GM21717 (cell line): ENCODE data around the gene RPS25.
"Not testable (repeated sequence)": the region's sequence is repeated elsewhere in the genome, so short reads cannot be mapped to it uniquely, and the experiment has no call there.

ENCODE experiments used
- ATAC-seq: cut with Tn5 transposase; IDR thresholded peaks from one replicate; pipeline ENCODE4 v1.9.1; 2021; ENCODE audit warnings: mild to moderate bottlenecking, moderate library complexity; ENCODE audit not compliant: unreplicated experiment

Gene RPS25

DNA sequence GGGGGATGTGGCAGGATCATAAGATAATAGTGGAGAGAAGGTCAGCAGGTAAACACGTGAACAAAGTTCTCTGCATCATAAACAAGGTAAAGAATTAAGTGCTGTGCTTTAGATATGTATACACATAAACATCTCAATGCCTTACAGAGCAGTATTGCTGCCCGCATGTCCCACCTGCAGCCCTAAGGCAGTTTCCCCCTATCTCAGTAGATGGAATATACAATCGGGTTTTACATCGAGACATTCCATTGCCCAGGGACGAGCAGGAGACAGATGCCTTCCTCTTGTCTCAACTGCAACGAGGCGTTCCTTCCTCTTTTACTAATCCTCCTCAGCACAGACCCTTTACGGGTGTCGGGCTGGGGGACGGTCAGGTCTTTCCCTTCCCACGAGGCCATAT, 21.3 kb upstream of the RPS25 start:
- not testable (repeated sequence) for ATAC-seq

DNA sequence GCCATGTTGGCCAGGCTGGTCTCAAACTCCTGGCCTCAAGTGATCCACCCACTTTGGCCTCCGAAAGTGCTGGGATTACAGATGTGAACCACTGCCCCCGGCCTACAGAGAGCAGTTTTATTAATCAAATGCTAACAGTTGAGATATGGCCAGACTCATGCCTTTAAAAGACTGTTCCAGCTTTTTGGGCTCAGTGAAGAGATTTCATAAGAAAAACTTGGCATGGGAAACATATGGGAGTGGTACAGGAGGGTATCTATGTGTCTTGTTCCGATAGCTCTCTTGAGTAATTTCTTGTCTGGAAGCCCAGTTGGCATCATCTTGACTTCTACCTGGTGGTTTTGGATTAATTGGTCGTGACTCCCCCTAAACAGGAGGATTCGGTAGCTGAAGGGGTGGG, 20.7 kb upstream of the RPS25 start:
- ATAC-seq: no peak

DNA sequence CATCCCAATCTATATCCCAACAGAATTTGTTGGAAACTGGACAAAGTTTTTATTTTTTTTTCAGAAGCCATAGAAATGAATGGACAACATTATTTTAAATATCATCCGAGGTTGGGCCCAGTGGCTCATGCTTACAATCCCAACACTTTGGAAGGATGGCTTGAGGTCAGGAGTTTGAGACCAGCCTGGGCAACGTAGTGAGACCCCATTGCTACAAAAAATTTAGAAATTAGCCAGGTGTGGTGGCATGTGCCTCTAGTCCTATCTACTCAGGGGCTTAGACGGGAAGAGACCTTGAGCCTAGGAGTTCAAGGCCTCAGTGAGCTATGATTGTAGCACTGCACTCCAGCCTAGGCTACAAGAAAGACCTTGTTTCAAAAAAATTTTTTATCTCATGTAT, 16.7 kb upstream of the RPS25 start:
- ATAC-seq: no peak

DNA sequence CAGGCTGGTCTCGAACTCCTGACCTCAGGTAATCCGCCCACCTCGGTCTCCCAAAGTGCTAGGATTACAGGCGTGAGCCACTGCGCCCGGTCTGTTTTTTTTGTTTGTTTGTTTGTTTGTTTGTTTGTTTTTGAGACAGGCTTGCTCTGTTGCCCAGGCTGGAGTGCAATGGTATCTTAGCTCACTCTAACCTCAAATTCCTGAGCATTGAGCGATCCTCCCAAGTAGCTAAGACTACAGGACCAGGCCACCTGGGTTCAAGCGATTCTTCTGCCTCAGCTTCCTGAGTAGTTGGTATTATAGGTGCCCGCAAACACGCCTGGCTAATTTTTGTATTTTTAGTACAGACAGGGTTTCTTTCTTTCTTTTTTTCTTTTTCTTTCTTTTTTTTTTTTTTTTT, 15.3 kb upstream of the RPS25 start:
- not testable (repeated sequence) for ATAC-seq

DNA sequence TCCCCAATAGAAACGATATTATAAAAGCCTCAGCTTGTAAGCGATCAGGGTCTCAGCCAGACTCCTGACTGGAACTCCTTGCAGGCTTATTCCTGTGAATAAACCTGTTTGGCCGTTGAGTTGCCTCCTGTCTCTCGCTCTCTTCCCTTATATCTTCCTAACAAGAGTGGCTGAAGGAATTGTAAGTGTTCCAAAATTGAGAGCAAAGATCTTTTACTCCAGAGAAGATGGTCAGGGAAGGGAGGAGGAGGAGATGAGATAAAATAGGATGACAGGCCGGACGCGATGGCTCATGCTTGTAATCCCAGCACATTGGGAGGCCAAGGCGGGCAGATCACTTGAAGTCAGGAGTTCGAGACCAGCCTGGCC, 13.8 kb upstream of the RPS25 start:
- ATAC-seq: no peak

DNA sequence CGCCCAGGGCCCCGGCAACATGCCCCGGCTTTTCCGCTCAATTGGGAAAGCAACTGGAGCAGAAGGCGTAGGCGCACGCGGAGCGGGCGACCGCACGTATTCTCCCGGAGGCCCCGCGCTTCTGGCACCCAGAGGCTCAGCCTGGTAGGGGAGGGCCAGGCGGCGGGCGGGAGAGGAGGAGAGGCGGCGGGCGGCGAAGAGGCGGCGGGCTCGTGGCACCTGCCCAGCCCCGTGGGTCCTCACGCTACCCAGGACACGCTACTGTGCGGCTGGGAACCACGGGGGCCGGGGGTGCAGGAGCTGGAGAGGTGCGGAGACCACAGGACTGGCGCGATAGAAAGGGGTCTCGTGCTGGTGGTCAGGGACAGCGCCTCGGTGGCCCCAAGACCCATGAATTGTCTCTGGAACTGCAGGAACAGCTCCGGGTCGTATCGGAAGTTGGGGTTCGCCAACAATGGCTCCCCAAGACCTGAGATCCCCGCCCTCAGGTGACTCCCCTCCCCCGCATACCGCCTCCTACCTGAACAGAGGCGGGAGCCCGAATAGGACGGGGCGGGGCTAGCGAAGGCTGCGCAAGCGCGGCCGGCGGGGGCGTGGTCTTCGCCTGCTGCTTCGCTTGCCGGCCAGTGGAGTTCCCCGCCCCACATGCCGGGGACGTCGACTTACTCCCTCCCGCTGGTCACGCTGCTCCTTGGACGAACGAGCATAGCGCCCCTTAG, 12.3 kb upstream of the RPS25 start, which contains the start of gene SLC37A4:
Gene SLC37A4, minus strand, starts transcription at position 549 of the 719 bp plus-strand sequence.
- ATAC-seq: peak; percentile 84

DNA sequence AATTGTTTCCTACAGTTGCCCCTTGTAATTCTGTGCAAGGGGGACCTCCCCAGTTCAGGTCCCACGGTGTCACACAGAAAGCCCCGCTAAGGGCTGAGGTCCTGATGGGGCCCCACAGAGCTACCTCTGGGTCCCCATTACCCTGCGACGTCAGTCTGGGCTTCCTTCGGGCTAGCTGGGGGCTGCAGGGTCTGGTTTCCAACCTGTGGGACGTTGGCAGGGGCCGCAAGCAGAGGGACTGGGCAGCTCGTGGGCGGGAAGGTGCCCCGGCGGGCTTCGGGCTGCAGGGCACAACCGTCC, 11.8 kb upstream of the RPS25 start:
- ATAC-seq: peak; percentile 23

DNA sequence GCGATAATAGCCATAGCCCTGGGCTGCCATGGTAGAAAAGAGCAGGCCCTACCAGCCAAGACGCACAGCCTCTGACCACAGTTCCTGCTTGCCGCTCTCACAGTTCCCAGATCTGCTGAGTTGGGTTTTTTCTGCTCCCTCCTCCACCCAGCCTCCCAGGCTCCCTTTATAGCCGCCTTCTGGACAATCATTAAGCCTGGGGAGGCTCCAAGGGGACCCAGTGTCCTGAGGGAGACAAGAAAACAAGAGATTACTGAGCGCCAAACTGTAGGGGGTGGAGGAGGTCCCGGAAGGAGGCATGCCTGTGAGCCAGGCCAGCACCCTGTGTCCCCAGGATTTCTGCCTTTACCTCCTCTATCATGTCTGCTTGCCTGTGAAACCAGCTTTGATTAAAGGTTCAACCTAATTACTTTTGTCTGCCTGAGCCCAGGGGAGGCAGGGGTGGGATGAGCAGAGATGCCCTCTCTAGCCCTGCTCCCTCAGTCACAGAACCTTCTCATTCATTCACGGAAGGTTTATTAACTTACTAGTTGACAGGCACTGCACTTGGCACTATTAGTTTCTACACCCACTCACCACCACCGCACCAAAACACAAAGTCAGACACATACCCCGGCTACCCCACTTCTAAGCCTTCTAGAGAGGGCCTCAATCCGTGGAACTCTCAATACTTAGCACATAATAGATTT, 11.3 kb upstream of the RPS25 start:
- ATAC-seq: peak; percentile 12

DNA sequence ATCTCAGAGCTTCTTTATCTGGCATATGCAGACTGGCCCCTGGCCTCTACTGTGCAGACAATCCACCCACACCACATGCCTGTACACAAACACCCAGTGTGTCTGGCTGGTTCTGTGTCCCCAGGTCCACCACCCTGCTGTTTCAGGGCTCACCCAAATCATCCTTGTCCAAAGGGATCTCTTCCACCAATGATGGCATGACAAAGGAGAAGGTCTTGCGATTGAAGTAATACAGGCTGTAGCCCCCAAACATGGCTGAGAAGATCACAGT, 10.9 kb upstream of the RPS25 start:
- ATAC-seq: no peak

DNA sequence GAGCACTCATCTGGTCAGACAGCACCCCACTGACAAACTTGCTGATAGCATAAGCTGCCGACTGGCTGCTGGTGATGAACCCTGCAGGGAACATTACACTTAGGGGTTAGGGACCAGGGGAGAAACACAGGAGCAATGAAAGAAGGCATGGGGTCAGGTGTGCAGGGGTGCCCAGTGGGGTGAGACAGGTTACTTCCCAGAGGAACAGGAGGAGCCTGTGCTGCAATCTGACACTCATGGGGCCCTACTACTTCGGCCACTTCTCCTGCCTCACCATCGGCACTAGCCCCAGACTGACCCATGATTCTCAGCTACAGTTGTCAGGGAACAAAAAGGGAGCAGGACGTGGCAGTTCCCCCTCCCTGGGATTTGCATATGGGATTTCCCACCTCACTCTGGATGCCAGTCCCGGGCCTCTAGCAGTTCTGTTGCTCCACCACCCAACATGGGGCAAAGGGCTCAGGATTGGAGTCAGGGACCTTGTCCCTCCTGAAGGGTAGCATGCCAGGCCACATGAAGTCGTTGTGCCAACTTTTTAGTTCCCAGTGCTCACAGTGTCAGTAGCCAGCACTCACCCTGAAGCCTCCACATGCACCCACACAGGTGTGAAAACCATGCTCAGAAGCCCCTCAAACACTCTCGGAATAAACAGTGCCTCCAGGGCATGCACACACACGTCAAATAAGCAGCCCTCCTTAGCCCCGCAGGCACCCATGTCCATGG, 10.4 kb upstream of the RPS25 start:
- ATAC-seq: no peak

DNA sequence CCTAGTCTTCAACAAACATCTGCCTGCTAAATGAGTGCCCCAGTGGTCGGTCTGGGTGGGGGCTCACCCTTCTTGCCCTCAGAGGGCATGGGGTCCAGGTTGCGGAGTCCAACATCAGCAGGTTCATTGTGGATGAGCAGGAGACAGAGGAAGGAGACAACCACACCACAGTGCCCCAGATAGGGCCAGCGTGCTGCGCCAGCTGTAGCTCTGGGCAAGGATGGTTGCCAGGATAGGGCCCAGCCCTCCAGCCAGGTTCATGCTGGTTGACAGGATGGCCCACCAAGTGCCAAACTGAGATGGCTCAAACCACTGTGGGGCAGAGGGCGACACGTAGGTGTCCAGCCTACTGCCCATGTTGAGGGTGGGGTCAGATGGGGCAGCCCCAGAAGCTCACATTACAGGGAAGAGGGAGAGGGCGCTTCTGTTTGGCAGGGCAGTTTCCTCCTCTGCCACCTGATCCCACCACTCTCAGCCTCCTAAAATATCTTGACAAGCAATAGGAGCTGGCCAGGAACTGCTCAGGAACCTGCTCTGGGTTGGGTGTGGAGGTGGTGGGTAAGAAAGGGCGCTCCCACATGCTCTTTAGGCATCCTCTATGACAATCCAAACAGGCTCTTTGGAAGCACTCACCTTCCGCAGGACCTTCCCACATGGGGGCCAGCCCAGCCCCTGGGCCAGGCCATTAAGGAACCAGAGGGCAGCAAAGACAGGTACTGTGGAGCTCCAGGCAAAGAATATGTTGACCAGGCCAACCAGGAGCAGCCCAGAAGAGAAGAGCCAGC, 9.6 kb upstream of the RPS25 start:
- ATAC-seq: no peak

DNA sequence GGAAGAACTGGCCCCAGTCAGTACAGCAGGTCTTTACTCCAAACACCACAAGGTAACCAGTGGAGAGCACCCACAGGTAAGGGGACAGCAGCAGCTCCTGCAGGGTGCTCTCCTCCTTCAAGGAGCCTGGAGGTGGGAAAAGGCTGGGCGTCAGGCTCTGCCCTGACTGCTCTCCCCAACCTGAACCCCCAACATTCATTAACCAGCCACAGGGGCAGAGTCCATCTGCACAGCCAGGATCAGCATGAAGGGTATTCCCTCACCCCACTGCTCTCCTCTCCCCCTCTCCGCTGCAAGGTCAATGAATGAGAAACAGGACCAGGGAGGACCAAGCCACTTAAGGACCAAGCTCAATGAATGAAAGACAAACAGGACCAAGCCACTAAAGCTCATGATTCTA, 8.8 kb upstream of the RPS25 start:
- ATAC-seq: no peak

DNA sequence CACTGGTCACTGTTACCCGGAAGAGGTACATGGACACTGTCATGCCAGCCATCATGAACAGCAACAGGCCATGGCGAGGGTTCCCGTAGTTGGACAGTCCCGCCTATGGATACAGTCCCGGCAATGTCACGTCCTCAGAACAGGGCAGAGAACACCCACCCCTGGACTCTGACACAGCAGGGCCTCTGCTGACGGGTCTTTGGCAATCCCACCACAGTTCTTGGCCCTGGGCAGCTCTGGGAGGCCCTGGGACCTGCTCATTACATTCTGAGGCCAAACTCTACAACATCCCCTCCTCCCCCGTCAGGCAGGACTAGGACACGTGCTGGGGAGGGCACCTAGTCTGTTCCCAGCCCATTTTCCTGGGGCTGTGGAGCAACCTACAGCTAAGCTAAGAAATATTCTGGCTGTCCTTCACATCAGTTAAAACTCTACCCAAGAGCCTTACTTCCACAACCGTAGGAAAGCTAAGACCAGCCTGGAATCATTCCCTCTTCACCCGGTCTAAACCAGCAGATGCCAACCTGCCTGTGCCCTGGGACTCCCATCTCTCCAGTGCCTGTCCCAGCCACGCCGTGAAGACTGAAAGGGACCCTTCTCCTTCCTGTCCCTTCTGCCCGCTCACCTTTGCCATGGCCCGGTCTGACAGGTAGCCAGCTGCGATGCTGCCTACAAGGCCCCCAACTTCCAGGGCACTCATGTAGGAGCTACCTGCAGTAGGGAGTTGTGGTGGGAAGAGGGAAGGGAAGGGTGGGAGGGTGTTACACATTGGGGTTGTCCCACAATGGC, 8.0 kb upstream of the RPS25 start:
- ATAC-seq: no peak

DNA sequence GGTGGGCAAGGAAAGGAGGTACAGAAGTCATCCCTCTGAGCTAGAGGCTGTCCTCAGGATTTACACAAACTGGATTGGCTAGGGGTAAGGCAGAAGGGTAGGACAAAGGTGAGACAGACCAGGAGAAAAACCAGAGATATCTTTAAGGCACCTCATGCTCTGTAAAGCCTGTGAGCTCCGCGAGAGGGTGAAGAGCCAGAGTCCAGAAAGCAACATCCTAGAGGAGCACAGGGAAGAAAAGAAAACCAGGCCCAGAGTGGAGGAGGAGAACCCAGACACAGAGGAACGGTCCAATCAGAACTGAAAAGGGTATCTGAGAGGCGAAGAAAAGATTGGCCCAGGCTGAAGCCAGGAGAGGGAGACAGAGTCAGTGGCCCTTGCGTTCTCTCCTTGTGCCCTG, 7.4 kb upstream of the RPS25 start:
- no peak for ATAC-seq

DNA sequence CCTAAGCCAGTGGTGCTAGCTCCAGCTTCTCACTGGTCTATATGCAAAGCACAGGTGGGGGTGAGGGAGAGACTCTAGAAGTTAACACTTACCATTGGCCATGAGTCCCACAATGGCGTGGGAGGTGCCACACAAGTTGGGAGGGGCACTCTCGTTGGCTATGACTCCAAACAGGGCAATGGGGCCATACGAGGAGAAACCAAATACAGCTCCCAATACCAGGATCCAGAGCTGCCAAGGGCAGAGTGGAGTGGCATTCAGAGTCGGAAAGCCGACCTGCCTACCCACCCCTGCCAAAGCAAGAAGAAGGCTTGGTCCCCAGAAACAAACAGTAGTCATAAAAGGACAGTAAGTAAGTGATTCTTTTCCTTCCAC, 6.9 kb upstream of the RPS25 start:
- ATAC-seq: no peak

DNA sequence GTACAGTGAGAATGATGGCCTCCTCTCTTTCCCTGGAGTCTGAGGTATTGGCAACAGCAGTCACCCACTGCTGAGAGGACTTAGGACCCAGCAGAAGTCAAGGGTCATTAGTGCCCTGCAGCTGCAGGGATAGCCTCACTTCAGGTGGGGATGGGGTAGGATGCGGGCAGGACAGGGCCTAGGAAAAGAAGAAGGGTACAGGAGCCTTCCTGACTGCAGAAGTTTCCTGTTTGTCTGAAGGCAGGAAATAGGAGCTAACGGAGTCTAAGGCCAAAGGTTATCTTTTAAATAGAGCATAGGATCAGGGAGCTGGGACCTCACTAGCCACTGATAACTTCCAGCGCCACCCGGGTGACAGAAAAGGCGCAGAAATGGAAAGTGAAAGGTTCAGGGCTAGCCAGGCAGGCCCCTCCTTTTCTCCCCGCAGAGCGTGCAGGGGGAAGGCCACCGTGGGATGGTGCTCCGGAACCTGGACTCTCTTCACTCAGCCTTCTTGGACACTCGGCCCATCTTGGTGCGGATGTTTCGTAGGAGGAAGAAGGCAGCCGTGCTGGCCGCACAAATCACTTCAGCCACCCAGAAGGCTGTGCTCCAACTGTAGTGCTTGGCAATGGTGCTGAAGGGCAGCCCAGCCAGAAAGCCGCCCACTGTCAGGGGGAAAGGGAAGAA, 6.4 kb upstream of the RPS25 start:
- ATAC-seq: no peak

DNA sequence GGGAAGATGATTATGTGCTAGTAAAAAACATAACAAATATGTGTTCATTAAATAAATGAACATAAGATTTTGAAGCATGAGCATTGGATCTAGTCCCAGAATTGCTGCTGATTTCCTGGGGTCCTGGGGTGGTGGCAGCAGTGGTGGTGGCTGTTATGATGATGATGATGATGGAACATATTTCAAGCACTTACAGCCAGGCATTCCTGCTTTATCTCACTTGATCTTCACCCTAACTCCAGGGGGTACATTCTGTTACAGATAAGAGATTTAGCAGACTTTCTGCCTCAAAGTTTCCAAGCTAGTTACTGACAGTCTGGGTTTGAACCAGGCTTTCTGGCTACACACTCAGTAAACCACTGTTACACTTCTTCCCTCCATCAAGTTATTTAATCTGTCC, 5.6 kb upstream of the RPS25 start:
- ATAC-seq: no peak

DNA sequence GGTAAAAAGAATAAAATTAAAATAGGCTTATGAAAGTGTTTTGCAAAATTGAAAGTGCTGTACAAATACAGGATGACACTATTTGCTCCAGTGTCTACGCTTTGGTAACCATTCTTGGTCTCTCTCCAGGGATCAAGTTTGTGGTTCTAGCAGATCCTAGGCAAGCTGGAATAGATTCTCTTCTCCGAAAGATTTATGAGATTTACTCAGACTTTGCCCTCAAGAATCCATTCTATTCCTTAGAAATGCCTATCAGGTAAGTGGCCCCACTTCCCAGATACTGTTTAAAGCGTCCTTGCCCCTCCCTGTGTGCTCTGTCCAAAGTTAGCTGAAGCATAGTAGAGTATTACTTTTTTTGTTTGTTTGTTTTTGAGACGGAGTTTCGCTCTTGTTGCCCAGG, 3.5 kb upstream of the RPS25 start:
- no peak for ATAC-seq

DNA sequence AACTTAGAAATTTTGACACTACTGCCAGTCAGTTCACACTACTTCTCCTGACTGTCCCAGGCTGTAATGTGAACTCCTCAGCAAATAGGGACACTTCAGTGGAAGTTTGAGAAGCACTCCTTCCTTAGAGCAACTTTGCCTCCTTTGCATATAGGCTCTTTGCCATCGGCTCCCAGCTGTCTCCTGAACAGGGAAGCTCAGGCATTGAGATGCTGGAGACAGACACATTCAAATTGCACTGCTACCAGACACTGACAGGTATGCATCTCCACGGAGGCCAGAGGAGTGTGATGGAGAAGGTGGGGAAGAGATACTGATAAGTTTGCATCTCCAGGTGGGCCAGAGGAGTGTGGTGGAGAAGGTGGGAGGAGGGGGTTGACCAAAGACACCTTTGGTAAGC, 1.9 kb upstream of the RPS25 start:
- ATAC-seq: no peak

DNA sequence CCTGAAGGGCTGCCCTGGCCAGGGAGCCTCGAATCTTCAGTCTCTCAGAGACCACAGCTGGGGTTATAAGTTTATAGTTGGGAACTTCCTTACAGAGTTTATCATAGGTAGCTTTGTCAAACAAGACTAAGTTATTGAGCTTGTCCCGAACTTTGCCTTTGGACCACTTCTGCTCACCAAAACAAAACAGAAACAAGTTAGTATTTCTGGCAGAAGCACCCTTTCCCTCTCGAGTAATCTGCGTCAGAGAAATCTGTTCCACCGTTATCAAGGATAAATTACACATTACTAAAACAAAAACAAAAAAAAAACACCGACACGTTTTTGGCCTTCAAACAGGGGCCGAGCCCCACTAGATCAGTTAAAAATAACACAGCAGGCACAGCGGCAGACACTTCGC, 766 bp downstream of the RPS25 start:
- not testable (repeated sequence) for ATAC-seq
